GM23338 (cell line): ENCODE data around the gene PHLPP2. TPM values are rescaled to one million over a fixed set of nuclear protein-coding genes. Genes with fewer than 3 reads are reported as not detected.

ENCODE experiments used
- ATAC-seq: fragments of 200-7000 bp; cut with Tn5 transposase; 3 replicates; pipeline ENCODE4 v1.9.1; 2020
- DNase-seq: peaks from one replicate; pipeline ENCODE4 v3.0.0-alpha.2; 2015; ENCODE audit warnings: low spot score
- H2AFZ ChIP-seq: fragments of 200-600 bp; sonication (generic); 2 replicates; pipeline ENCODE4 v1.8.0; 2016; ENCODE audit warnings: antibody characterized with exemption, mild to moderate bottlenecking, moderate library complexity
- H3F3A ChIP-seq: fragments of 200-600 bp; sonication (generic); replicated peaks from 2 replicates; pipeline ENCODE4 v1.8.0; 2017; ENCODE audit warnings: antibody characterized with exemption, mixed run types, low read depth
- H3K27ac ChIP-seq: fragments of 200-600 bp; sonication (generic); 2 replicates; pipeline ENCODE4 v1.6.1; 2016; ENCODE audit warnings: low read depth
- H3K27me3 ChIP-seq: fragments of 200-600 bp; sonication (generic); 2 replicates; pipeline ENCODE4 v1.8.0; 2016; ENCODE audit warnings: mild to moderate bottlenecking, mixed run types, moderate library complexity; ENCODE audit not compliant: insufficient read depth
- H3K36me3 ChIP-seq: fragments of 200-600 bp; sonication (generic); 2 replicates; pipeline ENCODE4 v1.8.0; 2016; ENCODE audit warnings: mild to moderate bottlenecking; ENCODE audit not compliant: insufficient read depth
- H3K4me1 ChIP-seq: fragments of 200-600 bp; sonication (generic); 2 replicates; pipeline ENCODE4 v1.8.0; 2016; ENCODE audit warnings: mild to moderate bottlenecking, moderate library complexity; ENCODE audit not compliant: insufficient read depth
- H3K4me2 ChIP-seq: fragments of 200-600 bp; sonication (generic); 2 replicates; pipeline ENCODE4 v1.7.1; 2017; ENCODE audit warnings: mixed run types
- H3K4me3 ChIP-seq: fragments of 200-600 bp; sonication (generic); 2 replicates; pipeline ENCODE4 v1.6.1; 2016; ENCODE audit warnings: mixed run types
- H3K79me2 ChIP-seq: fragments of 200-600 bp; sonication (generic); replicated peaks from 2 replicates; pipeline ENCODE4 v1.8.0; 2017; ENCODE audit warnings: mild to moderate bottlenecking; ENCODE audit not compliant: insufficient read depth
- H3K9me2 ChIP-seq: fragments of 200-600 bp; sonication (generic); 2 replicates; pipeline ENCODE4 v1.8.0; 2017; ENCODE audit not compliant: insufficient read depth
- H4K20me1 ChIP-seq: fragments of 200-600 bp; sonication (generic); replicated peaks from 2 replicates; pipeline ENCODE4 v1.8.0; 2017; ENCODE audit warnings: mild to moderate bottlenecking; ENCODE audit not compliant: insufficient read depth
- H3K27ac Mint-ChIP-seq: 2 replicates; pipeline ENCODE4 v1.8.0; 2020; ENCODE audit warnings: inconsistent platforms, mild to moderate bottlenecking, moderate library complexity, mixed read lengths
- H3K27me3 Mint-ChIP-seq: 3 replicates; pipeline ENCODE4 v1.8.0; 2022; ENCODE audit warnings: low read depth, mild to moderate bottlenecking, moderate library complexity, mixed read lengths, inconsistent platforms; ENCODE audit not compliant: insufficient read depth, poor library complexity
- H3K36me3 Mint-ChIP-seq: 3 replicates; pipeline ENCODE4 v1.8.0; 2021; ENCODE audit warnings: low read depth, mild to moderate bottlenecking, inconsistent platforms, moderate library complexity, mixed read lengths
- H3K4me1 Mint-ChIP-seq: 3 replicates; pipeline ENCODE4 v1.8.0; 2020; ENCODE audit warnings: mild to moderate bottlenecking, inconsistent platforms, mixed read lengths
- H3K4me3 Mint-ChIP-seq: 3 replicates; pipeline ENCODE4 v1.8.0; 2021; ENCODE audit warnings: moderate library complexity, mild to moderate bottlenecking, inconsistent platforms, mixed read lengths
- H3K9me3 Mint-ChIP-seq: 3 replicates; pipeline ENCODE4 v1.8.0; 2020; ENCODE audit warnings: moderate library complexity, mild to moderate bottlenecking, inconsistent platforms, mixed read lengths
- CREB1 ChIP-seq: fragments of 250-450 bp; sonication (Bioruptor Pico); IDR thresholded peaks from 2 replicates; pipeline ENCODE4 v1.5.0; 2020; ENCODE audit warnings: low read depth, mild to moderate bottlenecking, moderate library complexity
- EZH2 ChIP-seq: fragments of 200-600 bp; sonication (generic); IDR thresholded peaks from one replicate; pipeline ENCODE4 v1.8.0; 2017; ENCODE audit warnings: antibody characterized with exemption, mild to moderate bottlenecking, low read depth; ENCODE audit not compliant: unreplicated experiment
- NANOG ChIP-seq: IDR thresholded peaks from 2 replicates; pipeline ENCODE4 v1.6.1; 2016; ENCODE audit warnings: antibody characterized with exemption, borderline replicate concordance
- POLR2AphosphoS5 ChIP-seq: IDR thresholded peaks from 2 replicates; pipeline ENCODE4 v1.6.1; 2016; ENCODE audit warnings: antibody characterized with exemption, low read depth
- ZNF114 ChIP-seq: fragments of 250-450 bp; sonication (Bioruptor Pico); IDR thresholded peaks from 2 replicates; pipeline ENCODE4 v1.5.0; 2020; ENCODE audit warnings: mild to moderate bottlenecking, moderate library complexity
- ZNF331 ChIP-seq: fragments of 250-450 bp; sonication (Bioruptor Pico); IDR thresholded peaks from 2 replicates; pipeline ENCODE4 v1.5.0; 2020; ENCODE audit warnings: low read depth, mild to moderate bottlenecking, moderate library complexity
- polyA plus RNA-seq: library from polyadenylated mRNA; unstranded; fragments of >200 nt; fragmentation: Nextera tagmentation; extraction: Ambion mirVana; gene quantifications from 2 replicates; pipeline ENCODE4 v1.2.1, GENCODE V29; 2016
- total RNA-seq: library from RNA; depleted of rRNA; stranded (reverse); fragments of >200 nt; shearing (Covaris generic); gene quantifications from 2 replicates; pipeline ENCODE4 v1.2.3, GENCODE V29; 2014
- TF ChIP-seq, protein P1 (sequence below): IDR thresholded peaks from one replicate; pipeline ENCODE4 v1.6.1; 2018; ENCODE audit warnings: antibody characterized with exemption; ENCODE audit not compliant: unreplicated experiment
- TF ChIP-seq, protein P2 (sequence below): fragments of 250-450 bp; sonication (Bioruptor Pico); IDR thresholded peaks from 2 replicates; pipeline ENCODE4 v1.5.0; 2020; ENCODE audit warnings: mild to moderate bottlenecking, moderate library complexity
- TF ChIP-seq, protein P3 (sequence below), 2 experiments: fragments of 200-600 bp in 1 of 2; sonication (generic) in 1 of 2; conservative IDR thresholded peaks; 2 replicates each; pipeline versions ENCODE4 v1.5.1 to v1.6.1; 2016 to 2017; ENCODE audit warnings: antibody characterized with exemption in 2 of 2, low read depth in 2 of 2, mild to moderate bottlenecking in 2 of 2, moderate library complexity in 1 of 2

Gene PHLPP2
- total and polyA plus RNA-seq, 2 experiments from 2014 or later: 4.2 to 20.5 TPM

DNA sequence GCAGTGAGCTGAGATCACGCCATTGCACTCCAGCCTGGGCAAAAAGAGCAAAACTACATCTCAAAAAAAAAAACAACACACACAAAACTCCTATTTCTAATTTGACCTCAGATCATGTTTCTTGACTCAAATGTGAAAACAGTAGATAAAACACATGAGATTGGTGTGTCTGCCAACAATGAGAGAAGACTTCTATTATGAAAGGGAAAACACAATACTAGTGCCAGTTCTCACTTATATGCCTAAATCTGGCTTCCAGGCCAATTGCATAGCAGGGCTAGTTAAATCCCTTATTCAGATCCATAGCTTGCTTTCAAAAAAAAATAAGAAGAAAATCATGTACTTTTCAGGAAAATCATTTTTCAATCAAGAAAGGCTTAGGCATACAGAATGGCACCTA lies 44.7 kb upstream of the PHLPP2 start:
- H3K4me3 ChIP-seq: no peak overlapping the region
- no peak overlapping the region for H2AFZ ChIP-seq
- H3K4me3 Mint-ChIP-seq: no peak overlapping the region
- no peaks in the 10 kb centered on the region for H3K27me3 ChIP-seq
- ATAC-seq (no peak), DNase-seq (no peak)
- no peaks in the 10 kb centered on the region for H3K9me3 Mint-ChIP-seq
- H3F3A ChIP-seq: no peaks in the 10 kb centered on the region; the same call in 1 of the 2 replicates
- H3K36me3 ChIP-seq: peaks cover 21% of the 10 kb centered on the region
- no peak overlapping the region for H3K27ac Mint-ChIP-seq
- no peaks in the 10 kb centered on the region for H3K27me3 Mint-ChIP-seq
- H3K36me3 Mint-ChIP-seq: peaks cover 36% of the 10 kb centered on the region; the same call in 2 of the 3 replicates
- H3K4me1 Mint-ChIP-seq: no peaks in the 10 kb centered on the region
- H3K9me2 ChIP-seq: no peaks in the 10 kb centered on the region
- H3K27ac ChIP-seq: no peak overlapping the region
- no peak overlapping the region for H3K4me2 ChIP-seq
- no peaks in the 10 kb centered on the region for H4K20me1 ChIP-seq
- no peaks in the 10 kb centered on the region for H3K4me1 ChIP-seq
- TF ChIP-seq CREB1 (CRISPR knock-in tag) (no peak), ZNF114 (CRISPR knock-in tag) (no peak)
- TF ChIP-seq, protein P1, sequence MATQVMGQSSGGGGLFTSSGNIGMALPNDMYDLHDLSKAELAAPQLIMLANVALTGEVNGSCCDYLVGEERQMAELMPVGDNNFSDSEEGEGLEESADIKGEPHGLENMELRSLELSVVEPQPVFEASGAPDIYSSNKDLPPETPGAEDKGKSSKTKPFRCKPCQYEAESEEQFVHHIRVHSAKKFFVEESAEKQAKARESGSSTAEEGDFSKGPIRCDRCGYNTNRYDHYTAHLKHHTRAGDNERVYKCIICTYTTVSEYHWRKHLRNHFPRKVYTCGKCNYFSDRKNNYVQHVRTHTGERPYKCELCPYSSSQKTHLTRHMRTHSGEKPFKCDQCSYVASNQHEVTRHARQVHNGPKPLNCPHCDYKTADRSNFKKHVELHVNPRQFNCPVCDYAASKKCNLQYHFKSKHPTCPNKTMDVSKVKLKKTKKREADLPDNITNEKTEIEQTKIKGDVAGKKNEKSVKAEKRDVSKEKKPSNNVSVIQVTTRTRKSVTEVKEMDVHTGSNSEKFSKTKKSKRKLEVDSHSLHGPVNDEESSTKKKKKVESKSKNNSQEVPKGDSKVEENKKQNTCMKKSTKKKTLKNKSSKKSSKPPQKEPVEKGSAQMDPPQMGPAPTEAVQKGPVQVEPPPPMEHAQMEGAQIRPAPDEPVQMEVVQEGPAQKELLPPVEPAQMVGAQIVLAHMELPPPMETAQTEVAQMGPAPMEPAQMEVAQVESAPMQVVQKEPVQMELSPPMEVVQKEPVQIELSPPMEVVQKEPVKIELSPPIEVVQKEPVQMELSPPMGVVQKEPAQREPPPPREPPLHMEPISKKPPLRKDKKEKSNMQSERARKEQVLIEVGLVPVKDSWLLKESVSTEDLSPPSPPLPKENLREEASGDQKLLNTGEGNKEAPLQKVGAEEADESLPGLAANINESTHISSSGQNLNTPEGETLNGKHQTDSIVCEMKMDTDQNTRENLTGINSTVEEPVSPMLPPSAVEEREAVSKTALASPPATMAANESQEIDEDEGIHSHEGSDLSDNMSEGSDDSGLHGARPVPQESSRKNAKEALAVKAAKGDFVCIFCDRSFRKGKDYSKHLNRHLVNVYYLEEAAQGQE: no peak
- H3K79me2 ChIP-seq: no peaks in the 10 kb centered on the region

DNA sequence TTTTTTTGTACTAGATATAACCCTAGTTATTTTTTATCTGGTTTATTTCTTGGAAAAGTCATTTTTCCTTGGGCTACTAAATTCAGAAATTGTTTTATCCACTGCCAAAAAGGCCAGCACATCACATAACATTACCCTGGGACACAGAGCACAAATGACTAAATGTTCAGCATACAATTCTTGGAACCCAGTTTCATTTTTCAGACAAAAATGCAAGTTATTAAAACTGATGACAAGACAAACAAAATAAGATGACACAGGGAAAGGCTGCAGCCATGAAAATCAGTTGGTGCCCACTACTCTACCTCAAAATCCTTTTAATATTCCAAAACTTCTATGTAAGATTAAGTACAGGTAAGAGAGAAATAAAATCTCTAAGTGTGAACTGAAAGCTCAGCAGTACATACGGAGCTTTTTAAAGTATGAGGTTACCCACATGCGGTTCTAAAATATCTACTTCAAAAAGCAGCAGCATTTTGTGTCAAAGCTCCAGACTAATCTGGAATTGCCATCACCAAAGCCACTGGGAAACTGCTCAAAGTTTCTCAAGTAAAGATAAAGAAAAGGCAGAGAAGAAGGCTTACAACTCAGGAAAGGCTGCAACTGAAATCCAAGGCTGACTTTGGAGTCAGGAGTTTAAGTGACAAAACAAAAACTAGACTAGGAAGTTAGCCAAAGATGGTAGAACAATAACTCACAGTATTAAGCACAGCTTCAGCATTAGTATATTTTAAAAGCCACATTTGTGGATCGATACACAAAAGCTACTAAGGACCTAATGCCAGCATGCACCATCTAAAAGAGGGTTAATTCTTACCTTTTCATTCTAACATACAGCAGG lies 42.8 kb upstream of the PHLPP2 start:
- Histone ChIP-seq H3K27me3 (no peaks in the 10 kb centered on the region), H3K4me3 (no peak overlapping the region), H3K36me3 (peaks cover 17% of the 10 kb centered on the region), H3F3A (no peaks in the 10 kb centered on the region; the same call in 1 of the 2 replicates), H4K20me1 (no peaks in the 10 kb centered on the region; the same call in 1 of the 2 replicates), H3K4me1 (no peaks in the 10 kb centered on the region), H3K79me2 (no peaks in the 10 kb centered on the region), H2AFZ (no peak overlapping the region), H3K9me2 (no peaks in the 10 kb centered on the region), H3K4me2 (no peak overlapping the region), H3K27ac (no peak overlapping the region)
- DNase-seq: no peak
- ATAC-seq: no peak
- no peak overlapping the region for H3K27ac Mint-ChIP-seq
- no peaks in the 10 kb centered on the region for H3K9me3 Mint-ChIP-seq
- no peak overlapping the region for H3K4me3 Mint-ChIP-seq
- peaks cover 1% of the 10 kb centered on the region for H3K27me3 Mint-ChIP-seq
- no peaks in the 10 kb centered on the region for H3K4me1 Mint-ChIP-seq
- H3K36me3 Mint-ChIP-seq: peaks cover 45% of the 10 kb centered on the region
- TF ChIP-seq ZNF331 (CRISPR knock-in tag) (no peak), POLR2AphosphoS5 (no peak), NANOG (no peak), ZNF114 (CRISPR knock-in tag) (no peak), EZH2 (no peak)
- TF ChIP-seq, protein P2, sequence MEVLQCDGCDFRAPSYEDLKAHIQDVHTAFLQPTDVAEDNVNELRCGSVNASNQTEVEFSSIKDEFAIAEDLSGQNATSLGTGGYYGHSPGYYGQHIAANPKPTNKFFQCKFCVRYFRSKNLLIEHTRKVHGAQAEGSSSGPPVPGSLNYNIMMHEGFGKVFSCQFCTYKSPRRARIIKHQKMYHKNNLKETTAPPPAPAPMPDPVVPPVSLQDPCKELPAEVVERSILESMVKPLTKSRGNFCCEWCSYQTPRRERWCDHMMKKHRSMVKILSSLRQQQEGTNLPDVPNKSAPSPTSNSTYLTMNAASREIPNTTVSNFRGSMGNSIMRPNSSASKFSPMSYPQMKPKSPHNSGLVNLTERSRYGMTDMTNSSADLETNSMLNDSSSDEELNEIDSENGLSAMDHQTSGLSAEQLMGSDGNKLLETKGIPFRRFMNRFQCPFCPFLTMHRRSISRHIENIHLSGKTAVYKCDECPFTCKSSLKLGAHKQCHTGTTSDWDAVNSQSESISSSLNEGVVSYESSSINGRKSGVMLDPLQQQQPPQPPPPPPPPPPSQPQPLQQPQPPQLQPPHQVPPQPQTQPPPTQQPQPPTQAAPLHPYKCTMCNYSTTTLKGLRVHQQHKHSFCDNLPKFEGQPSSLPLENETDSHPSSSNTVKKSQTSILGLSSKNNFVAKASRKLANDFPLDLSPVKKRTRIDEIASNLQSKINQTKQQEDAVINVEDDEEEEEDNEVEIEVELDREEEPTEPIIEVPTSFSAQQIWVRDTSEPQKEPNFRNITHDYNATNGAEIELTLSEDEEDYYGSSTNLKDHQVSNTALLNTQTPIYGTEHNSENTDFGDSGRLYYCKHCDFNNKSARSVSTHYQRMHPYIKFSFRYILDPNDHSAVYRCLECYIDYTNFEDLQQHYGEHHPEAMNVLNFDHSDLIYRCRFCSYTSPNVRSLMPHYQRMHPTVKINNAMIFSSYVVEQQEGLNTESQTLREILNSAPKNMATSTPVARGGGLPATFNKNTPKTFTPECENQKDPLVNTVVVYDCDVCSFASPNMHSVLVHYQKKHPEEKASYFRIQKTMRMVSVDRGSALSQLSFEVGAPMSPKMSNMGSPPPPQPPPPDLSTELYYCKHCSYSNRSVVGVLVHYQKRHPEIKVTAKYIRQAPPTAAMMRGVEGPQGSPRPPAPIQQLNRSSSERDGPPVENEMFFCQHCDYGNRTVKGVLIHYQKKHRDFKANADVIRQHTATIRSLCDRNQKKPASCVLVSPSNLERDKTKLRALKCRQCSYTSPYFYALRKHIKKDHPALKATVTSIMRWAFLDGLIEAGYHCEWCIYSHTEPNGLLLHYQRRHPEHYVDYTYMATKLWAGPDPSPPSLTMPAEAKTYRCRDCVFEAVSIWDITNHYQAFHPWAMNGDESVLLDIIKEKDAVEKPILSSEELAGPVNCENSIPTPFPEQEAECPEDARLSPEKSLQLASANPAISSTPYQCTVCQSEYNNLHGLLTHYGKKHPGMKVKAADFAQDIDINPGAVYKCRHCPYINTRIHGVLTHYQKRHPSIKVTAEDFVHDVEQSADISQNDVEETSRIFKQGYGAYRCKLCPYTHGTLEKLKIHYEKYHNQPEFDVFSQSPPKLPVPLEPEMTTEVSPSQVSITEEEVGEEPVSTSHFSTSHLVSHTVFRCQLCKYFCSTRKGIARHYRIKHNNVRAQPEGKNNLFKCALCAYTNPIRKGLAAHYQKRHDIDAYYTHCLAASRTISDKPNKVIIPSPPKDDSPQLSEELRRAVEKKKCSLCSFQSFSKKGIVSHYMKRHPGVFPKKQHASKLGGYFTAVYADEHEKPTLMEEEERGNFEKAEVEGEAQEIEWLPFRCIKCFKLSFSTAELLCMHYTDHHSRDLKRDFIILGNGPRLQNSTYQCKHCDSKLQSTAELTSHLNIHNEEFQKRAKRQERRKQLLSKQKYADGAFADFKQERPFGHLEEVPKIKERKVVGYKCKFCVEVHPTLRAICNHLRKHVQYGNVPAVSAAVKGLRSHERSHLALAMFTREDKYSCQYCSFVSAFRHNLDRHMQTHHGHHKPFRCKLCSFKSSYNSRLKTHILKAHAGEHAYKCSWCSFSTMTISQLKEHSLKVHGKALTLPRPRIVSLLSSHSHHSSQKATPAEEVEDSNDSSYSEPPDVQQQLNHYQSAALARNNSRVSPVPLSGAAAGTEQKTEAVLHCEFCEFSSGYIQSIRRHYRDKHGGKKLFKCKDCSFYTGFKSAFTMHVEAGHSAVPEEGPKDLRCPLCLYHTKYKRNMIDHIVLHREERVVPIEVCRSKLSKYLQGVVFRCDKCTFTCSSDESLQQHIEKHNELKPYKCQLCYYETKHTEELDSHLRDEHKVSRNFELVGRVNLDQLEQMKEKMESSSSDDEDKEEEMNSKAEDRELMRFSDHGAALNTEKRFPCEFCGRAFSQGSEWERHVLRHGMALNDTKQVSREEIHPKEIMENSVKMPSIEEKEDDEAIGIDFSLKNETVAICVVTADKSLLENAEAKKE (CRISPR knock-in tag): no peak
- TF ChIP-seq, protein P3, sequence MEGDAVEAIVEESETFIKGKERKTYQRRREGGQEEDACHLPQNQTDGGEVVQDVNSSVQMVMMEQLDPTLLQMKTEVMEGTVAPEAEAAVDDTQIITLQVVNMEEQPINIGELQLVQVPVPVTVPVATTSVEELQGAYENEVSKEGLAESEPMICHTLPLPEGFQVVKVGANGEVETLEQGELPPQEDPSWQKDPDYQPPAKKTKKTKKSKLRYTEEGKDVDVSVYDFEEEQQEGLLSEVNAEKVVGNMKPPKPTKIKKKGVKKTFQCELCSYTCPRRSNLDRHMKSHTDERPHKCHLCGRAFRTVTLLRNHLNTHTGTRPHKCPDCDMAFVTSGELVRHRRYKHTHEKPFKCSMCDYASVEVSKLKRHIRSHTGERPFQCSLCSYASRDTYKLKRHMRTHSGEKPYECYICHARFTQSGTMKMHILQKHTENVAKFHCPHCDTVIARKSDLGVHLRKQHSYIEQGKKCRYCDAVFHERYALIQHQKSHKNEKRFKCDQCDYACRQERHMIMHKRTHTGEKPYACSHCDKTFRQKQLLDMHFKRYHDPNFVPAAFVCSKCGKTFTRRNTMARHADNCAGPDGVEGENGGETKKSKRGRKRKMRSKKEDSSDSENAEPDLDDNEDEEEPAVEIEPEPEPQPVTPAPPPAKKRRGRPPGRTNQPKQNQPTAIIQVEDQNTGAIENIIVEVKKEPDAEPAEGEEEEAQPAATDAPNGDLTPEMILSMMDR (conservative IDR thresholded peaks at IDR 0.05; ENCODE audit: low read depth in 2 of 2): no peak
